Measurements from ENCODE around the gene CLDN11. TPM values are rescaled to one million over a fixed set of nuclear protein-coding genes. Genes with fewer than 3 reads are reported as not detected.

The CLDN11 gene
- 1.3 and 277 TPM in 2 replicates for total RNA-seq

GRCh38 chr3:170418422-170419398, at the start of gene CLDN11:
TSS of gene CLDN11 (plus strand) at chr3:170418868. CDS start at chr3:170419067, 199 bp downstream.

Other genes with a start within 250 kb of the CLDN11 start
- gene PHC3, start 237.1 kb upstream of the CLDN11 start, total RNA-seq, result 10.4 and 17.5 TPM in 2 replicates
- gene PRKCI, start 196.4 kb upstream of the CLDN11 start, total RNA-seq, result 32.4 and 46.8 TPM in 2 replicates
- 87.8 and 110 TPM in 2 replicates for gene SKIL, start 61.2 kb upstream of the CLDN11 start, total RNA-seq
- 1.6 and 11.0 TPM in 2 replicates for gene SLC7A14, start 167.2 kb downstream of the CLDN11 start, total RNA-seq

All from endothelial cell of coronary artery (primary cell).